VCaP (cell line): ENCODE results near the gene APPL2.
"Not testable (repeated sequence)": the region's sequence is repeated elsewhere in the genome, so short reads cannot be mapped to it uniquely, and the experiment has no call there.

ENCODE experiments used
- H3K27ac ChIP-seq: fragments of 450-650 bp; 2 replicates; pipeline ENCODE4 v1.5.1; 2017
- TF ChIP-seq, protein P1 (sequence below): fragments of 450-650 bp; conservative IDR thresholded peaks from 2 replicates; pipeline ENCODE4 v1.5.1; 2017; ENCODE audit warnings: mild to moderate bottlenecking, moderate library complexity

APPL2 gene

DNA sequence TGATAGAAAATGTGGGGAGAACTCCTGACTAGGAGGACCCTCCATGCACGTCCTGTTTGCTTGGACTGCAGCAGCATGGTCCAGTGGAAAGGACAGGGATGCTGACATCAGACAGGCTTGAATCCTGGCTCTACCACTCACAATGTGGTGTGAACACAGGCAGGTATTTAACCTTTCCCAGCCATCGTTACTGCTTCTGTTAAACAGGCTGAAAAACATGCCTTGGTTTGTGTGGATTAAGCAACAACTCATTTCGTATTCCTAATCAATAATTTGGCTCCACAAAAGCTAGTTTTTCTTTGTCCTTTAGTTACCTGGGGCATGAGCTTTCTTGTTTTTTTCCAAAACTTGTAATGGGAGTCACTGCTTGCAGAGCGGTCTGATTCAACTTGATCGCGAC lies 41.0 kb downstream of the APPL2 start:
- H3K27ac ChIP-seq: no peak overlapping the region
- TF ChIP-seq, protein P1, sequence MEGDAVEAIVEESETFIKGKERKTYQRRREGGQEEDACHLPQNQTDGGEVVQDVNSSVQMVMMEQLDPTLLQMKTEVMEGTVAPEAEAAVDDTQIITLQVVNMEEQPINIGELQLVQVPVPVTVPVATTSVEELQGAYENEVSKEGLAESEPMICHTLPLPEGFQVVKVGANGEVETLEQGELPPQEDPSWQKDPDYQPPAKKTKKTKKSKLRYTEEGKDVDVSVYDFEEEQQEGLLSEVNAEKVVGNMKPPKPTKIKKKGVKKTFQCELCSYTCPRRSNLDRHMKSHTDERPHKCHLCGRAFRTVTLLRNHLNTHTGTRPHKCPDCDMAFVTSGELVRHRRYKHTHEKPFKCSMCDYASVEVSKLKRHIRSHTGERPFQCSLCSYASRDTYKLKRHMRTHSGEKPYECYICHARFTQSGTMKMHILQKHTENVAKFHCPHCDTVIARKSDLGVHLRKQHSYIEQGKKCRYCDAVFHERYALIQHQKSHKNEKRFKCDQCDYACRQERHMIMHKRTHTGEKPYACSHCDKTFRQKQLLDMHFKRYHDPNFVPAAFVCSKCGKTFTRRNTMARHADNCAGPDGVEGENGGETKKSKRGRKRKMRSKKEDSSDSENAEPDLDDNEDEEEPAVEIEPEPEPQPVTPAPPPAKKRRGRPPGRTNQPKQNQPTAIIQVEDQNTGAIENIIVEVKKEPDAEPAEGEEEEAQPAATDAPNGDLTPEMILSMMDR: no peak

DNA sequence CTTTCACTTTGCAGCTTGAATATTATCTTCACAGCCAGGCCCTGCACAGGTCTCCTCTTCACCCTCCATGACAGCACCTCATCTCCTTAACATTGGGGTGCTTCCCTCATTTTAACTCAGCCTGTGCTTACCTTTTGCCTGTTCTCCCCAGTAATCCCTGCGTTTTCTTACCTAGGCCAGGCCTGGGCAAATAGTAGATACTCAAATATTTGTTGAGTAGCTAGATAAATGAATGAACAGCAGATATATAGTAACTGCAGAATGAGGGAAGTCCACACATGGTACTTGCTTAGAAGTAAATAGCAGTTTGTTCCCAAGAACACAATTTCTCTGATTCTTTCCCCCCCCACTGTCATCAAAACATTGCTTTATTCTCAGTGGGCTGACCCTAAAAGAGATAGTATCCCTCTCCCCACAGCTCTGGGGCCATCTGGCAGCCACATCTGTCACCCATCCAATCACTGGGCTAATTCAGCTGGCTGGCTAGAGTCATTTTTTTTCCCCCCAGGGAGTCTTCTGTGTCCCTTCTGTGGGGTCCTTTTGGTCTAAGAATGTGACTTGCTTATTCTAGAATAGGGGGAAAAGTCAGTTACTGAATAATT lies 43.2 kb downstream of the APPL2 start:
- no peak overlapping the region for H3K27ac ChIP-seq
- TF ChIP-seq, protein P1: no peak

DNA sequence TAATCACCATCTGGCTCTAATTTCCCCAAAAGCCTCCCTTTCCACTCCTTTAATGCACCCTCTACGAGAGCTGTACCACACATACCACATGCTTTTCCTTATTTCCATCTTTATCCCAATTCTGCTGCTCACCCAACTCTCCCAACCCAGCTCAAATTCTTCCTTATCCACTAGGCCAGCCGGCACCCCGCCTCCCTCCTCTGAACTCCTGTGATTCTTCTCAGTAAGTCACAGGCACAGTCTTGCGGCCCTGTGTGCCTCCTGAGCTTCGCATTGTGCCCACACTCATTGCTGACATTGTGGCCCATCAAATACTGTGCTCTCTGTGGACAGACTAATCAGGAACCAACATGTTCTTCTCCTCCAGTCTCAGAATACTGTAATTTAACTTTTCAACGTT lies 45.4 kb downstream of the APPL2 start:
- TF ChIP-seq, protein P1: no peak
- H3K27ac ChIP-seq: no peak overlapping the region

DNA sequence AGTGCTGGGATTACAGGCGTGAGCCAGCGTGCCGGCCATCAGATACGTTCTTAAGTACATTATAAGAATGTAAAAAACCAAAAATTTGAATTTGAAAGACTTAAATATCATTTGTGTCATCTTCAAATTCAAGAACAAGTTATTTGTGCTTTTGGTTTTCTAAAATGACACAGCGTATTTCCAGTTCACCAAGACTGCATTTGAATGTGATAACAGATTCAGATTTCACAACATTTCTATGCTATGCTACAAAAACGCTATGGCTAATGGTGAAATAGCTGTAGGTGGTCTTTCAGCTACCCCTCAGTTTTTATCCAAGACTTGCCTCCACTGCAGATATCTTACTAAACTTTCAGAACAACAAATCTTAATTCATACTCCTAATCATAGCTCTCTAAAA lies 46.7 kb downstream of the APPL2 start:
- no peak overlapping the region for H3K27ac ChIP-seq
- TF ChIP-seq, protein P1: no peak

DNA sequence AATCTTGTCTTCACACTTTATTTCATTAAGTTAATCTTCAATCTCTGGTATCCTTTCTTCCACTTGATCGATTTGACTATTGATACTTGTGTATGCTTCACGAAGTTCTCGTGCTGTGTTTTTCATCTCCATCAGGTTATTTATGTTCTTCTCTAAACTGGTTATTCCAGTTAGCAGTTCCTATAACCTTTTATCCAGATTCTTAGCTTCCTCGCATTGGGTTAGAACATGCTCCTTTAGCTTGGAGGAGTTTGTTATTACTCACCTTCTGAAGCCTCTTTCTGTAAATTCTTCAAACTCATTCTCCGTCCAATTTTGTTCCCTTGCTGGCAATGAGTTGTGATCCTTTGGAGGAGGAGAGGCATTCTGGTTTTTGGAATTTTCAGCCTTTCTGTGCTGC lies 52.0 kb downstream of the APPL2 start:
- H3K27ac ChIP-seq: not testable (repeated sequence)

DNA sequence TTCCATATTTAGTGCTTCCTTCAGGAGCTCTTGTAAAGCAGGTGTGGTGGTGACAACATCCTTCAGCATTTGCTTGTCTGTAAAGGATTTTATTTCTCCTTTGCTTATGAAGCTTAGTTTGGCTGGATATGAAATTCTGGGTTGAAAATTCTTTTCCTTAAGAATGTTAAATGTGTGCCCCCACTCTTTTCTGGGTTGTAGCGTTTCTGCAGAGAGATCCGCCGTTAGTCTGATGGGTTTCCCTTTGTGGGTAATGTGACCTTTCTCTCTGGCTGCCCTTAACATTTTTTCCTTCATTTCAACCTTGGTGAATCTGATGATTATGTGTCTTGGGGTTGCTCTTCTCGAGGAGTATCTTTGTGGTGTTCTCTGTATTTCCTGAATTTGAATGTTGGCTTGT lies 52.6 kb downstream of the APPL2 start:
- H3K27ac ChIP-seq: not testable (repeated sequence)

DNA sequence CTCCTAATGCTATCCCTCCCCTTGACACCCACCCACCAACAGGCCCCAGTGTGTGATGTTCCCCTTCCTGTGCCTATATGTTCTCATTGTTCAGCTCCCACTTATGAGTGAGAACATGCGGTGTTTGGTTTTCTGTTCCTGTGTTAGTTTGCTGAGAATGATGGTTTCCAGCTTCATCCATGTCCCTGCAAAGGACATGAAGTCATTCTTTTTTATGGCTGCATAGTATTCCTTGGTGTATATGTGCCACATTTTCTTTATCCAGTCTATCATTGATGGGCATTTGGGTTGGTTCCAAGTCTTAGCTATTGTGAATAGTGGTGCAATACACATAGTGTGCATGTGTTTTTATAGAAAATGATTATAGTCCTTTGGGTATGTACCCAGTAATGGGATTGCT lies 56.9 kb downstream of the APPL2 start:
- H3K27ac ChIP-seq: not testable (repeated sequence)

DNA sequence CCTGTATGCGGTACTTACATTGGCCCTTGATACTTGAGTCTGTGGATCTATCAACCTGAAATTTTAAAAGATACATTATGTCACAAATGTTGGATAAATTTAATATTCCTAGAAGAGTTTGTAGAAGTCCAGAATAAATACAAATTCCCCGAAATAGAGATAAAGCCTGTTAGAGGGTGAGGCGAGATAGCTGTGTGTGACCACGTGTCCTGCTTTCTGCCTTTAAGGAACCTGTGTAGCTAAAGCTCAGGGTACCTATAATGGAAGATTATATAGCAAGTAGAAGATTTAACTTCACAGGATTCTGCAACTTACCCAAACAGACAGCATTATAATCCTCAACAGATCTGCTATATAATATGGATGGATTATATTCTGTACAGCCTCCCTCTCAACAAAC lies 58.8 kb downstream of the APPL2 start:
- TF ChIP-seq, protein P1: no peak

DNA sequence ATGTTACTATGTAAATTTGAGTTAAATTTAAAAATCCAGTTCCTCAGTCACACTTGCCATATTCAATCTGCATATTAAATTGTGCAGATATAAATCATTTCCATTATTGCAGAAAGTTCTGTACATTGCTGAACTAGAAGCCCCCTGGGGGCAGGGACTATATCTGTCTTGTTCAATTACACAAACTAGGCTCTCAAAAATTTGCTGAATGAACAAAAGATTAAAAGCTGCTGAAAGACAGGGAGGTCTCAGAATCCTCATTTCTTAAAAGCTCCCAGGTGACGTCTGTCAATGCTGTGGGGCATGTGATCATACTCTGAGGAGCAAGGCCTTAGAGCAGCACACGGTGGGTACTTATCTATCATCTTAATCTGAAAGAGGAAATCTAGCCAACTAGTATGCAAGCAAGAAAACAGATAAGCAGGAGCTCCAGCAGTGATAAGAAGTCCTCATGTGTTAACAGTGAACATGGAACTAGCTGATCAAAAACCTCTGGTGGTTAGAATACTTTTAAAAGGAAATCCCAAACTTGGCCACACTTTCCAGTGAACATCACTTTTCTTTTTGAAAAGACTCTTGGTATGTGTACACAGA lies 60.5 kb downstream of the APPL2 start:
- TF ChIP-seq, protein P1: no peak
- no peak overlapping the region for H3K27ac ChIP-seq

More for the DNA sequence above, 58.8 kb downstream of the APPL2 start:
- H3K27ac ChIP-seq: no peak overlapping the region
